Bronchial epithelial cell (primary cell): ENCODE data around the gene ATP5MK. TPM values are rescaled to one million over a fixed set of nuclear protein-coding genes. Genes with fewer than 3 reads are reported as not detected.

ENCODE experiments used
- DNase-seq: peaks from one replicate; pipeline ENCODE4 v3.0.0-alpha.2; 2010; ENCODE audit warnings: low read depth
- FAIRE-seq: peaks from 2 replicates; lab custom pipeline; 2011; peaks lifted over from hg19 to GRCh38; lab: Jason Lieb, UNC
- H3K27me3 ChIP-seq: 2 replicates; pipeline ENCODE4 v1.5.1; 2011; ENCODE audit warnings: low read length; ENCODE audit not compliant: control insufficient read depth, insufficient read depth
- H3K36me3 ChIP-seq: 2 replicates; pipeline ENCODE4 v1.5.1; 2011; ENCODE audit warnings: low read length; ENCODE audit not compliant: control insufficient read depth, insufficient read depth
- H3K4me3 ChIP-seq: 2 replicates; pipeline ENCODE4 v1.5.1; 2011; ENCODE audit warnings: mild to moderate bottlenecking, low read depth, low read length, control low read depth
- CTCF ChIP-seq: IDR thresholded peaks from 2 replicates; pipeline ENCODE4 v1.5.1; 2011; ENCODE audit warnings: mild to moderate bottlenecking, moderate library complexity, low read length, control low read depth, inconsistent platforms; ENCODE audit not compliant: insufficient read depth, severe bottlenecking
- total RNA-seq: library from RNA; depleted of rRNA; stranded (reverse); fragments of >200 nt; gene quantifications from 2 replicates; pipeline ENCODE4 v1.2.1, GENCODE V29; 2014

The ATP5MK gene, protein sequence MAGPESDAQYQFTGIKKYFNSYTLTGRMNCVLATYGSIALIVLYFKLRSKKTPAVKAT
- 131 and 153 TPM in 2 replicates for total RNA-seq

GRCh38 chr10:103396067-103396788 is at the start of gene ATP5MK, which contains the start of gene PDCD11:
Gene ATP5MK (minus strand): TSS chr10:103396475. CDS start chr10:103392457, 4,018 bp downstream.
Gene PDCD11 (plus strand): TSS chr10:103396626. CDS start chr10:103398427, 1,801 bp downstream.
- Histone ChIP-seq H3K27me3 (no peaks in the 10 kb centered on the region), H3K36me3 (peaks cover 17% of the 10 kb centered on the region), H3K4me3 (peak within 1 kb of the TSS; percentile 77)
- DNase-seq (peak; percentile 97), FAIRE-seq (no peak)
- TF ChIP-seq CTCF = peak; percentile 49

GRCh38 chr10:103445366-103445765 is 49.1 kb upstream of the ATP5MK start:
- no peak for FAIRE-seq
- Histone ChIP-seq H3K4me3 (no peak overlapping the region), H3K36me3 (peaks cover 33% of the 10 kb centered on the region), H3K27me3 (no peaks in the 10 kb centered on the region)
- TF ChIP-seq CTCF = no peak
- no peak for DNase-seq

- DNase-seq (no peak), FAIRE-seq (no peak)
- Histone ChIP-seq H3K27me3 (no peaks in the 10 kb centered on the region), H3K4me3 (no peak overlapping the region), H3K36me3 (peaks cover 40% of the 10 kb centered on the region)
- TF ChIP-seq CTCF = no peak
Observed at GRCh38 chr10:103444478-103444877, 48.2 kb upstream of the ATP5MK start.

DNA sequence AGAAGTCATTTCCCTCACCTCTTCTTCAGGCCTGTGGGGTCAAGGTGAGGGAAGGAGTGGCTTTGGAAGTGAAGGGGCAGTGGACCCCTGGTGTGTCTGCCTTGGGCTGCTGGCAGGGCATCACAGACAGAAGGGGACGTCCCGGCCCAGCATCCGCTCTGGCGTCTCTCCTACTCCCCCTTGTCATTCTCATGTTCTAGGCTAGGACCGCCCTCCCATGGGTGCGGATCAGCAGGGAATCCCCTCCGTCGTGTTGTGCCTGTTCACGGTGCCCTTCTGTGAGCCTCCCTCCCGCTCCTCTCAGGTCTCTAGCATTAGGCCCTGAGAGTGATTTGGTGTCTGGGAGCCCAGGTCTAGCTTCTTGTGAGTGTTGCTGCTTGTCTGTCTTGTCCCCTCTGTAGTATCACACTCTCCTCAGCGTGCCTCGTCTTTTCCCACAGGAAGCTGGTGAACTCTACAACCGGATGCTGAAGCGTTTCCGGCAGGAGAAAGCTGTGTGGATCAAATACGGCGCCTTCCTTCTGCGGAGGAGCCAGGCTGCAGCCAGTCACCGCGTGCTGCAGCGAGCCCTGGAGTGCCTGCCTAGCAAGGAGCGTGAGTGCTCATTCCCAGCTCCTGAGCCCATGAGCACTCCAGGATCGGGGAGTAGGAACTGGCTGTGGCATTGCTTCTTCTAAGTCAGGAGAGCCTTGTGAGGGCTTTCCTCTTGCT is 47.4 kb upstream of the ATP5MK start:
- TF ChIP-seq CTCF = no peak
- no peak for DNase-seq
- Histone ChIP-seq H3K36me3 (peaks cover 41% of the 10 kb centered on the region), H3K4me3 (no peak overlapping the region), H3K27me3 (no peaks in the 10 kb centered on the region)
- FAIRE-seq = peak; percentile 82

- DNase-seq (no peak), FAIRE-seq (no peak)
- TF ChIP-seq CTCF = no peak
- no peaks in the 10 kb centered on the region for H3K27me3 ChIP-seq
- H3K36me3 ChIP-seq = peaks cover 46% of the 10 kb centered on the region
- H3K4me3 ChIP-seq = no peak overlapping the region
Observed at GRCh38 chr10:103442031-103442461, 45.8 kb upstream of the ATP5MK start.
